GM18873 (cell line): ENCODE results near the gene MATN1.

Experiments used
- ATAC-seq: cut with Tn5 transposase; IDR thresholded peaks from one replicate; pipeline ENCODE4 v1.9.1; 2021; ENCODE audit warnings: mild to moderate bottlenecking, moderate library complexity, moderate number of reproducible peaks; ENCODE audit not compliant: unreplicated experiment, low FRiP score

The MATN1 gene

GRCh38 chr1:30668024-30668423, 55.4 kb downstream of the MATN1 start:
- ATAC-seq: no peak

GRCh38 chr1:30666756-30667273, 56.6 kb downstream of the MATN1 start:
- ATAC-seq: no peak

DNA sequence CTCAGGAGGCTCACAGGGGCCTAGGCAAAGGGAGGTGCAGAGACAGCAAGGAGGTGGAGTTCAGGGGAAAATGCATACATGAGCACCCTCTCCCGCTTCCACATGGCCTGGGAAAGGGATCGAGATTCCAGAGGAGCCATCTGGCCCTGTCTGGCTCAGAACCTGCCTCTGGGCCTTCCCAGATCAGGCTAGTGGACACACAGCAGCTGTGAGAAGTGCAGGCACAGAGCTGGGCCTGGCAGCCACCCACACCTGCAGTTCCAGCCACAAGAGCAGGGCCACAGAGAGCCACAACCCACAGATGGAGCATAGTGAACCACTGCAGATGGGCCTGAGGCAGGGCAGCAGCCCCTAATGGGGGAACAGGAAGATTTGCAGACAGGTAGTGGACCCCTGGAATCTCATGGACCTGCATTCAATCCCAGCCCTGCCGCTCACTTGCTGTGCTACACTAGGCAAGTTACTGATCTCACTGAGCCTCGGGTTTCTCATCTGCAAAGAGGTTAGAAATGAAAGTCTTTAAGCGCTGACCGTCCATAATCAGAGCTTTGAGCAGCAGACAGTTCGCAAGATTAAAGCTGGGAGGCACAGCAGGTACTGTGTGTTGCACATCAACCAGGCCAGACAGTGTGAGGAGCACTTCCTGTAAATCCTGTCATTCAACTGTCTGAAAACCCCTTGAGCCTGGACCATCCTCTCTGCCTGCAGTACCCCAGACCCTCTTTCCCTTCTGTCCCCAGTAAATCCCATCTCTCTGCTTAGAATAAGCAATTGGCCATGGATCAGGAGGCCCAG, 58.0 kb downstream of the MATN1 start:
- ATAC-seq: no peak

DNA sequence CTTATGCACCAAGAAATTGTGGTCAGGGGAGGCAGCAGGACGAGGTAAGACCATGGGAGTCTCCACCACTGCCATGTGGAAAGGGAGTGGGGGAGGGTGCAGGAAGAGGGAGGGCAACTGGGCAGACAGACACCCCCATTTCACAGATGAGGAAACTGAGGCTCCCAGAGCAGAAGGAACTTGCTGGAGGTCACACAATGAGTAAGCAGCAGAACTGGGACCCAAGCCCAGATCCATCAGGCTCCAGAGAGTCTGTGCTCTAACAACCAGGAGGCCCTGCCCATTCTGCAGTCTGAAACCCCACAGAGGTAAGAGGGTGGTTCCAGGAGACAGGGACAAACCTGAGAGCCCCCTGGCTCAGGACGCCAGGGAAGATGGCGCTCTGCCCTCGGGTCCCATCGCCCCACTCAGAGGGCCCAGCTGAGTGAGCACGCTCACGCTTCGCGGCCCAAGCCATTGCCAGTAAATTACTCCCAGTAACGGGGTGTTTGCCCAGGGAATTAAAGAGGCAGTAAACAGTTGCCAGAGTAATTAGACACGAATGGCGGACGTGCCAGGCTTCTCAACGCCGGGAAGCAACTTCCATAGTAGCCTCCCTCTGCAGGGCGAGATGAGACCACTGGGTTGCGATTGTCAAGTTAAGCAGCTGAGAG, 59.2 kb downstream of the MATN1 start:
- ATAC-seq: no peak

DNA sequence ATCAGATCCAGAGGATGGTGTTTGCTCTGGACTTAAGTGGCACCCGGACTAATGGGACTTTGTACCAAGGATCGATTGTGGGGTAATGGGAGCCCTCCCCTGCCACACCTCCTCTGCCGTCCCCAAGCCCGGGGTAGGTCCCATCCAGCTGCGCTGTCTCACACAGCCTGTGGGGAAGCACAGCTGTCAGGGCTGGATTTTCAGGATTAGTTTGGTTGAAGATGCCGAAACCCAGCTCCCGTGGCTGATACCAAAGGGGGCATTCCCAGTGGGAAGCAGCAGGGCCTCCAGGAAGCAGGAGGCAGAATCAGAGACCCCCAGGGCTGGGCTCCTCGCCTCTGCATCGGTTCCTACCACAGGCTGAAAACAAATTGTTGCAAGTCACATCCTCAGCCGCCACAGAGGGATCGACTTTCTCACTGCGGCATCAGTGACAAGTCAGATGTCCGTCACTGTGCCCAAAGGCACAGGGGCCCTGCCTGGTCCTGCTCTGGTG, 59.7 kb downstream of the MATN1 start:
- ATAC-seq: no peak

DNA sequence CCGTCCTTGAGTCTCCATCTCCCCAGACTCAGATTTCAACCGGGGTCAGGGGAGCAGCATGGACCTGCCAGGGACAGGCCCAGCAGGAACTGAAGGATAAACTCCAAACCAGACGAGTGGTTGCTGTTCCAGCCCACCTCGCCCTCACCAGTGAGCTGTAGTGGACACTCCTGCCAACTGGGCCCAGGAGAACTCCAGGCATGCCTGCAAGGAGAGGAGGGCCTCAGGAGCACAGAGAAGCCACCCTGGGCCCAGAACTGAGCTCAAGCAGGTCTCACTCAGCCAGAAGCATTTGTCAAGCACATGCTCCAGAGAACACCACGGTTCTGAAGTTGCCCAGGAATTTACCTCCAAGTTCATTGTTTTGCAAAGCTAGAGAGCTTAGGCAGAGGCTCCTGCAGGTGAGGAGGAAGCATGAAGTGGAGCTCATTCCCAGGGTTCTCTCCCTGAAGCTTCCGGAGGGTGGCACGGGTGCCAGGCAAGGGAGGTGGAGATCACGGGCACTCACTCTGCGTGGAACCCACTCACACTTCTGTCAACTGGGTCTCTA, 61.0 kb downstream of the MATN1 start:
- ATAC-seq: no peak

- ATAC-seq: no peak
Measured at GRCh38 chr1:30661311-30661710, 62.1 kb downstream of the MATN1 start.
